ENCODE data around the gene SMCO4.

- TF ChIP-seq CTCF (IDR thresholded peaks at IDR 0.05; ENCODE audit: insufficient read depth, low read depth, low read length) (no peak), EZH2 (IDR thresholded peaks at IDR 0.05; ENCODE audit: insufficient read depth, low read length) (no peak)
Measured at GRCh38 chr11:93567401-93567895, 24.3 kb upstream of the SMCO4 start.
